Tongue (tissue), 2 donors: Measurements from ENCODE around the gene ARHGAP24. TPM values are rescaled to one million over a fixed set of nuclear protein-coding genes. Genes with fewer than 3 reads are reported as not detected.
"Not testable (repeated sequence)": the region's sequence is repeated elsewhere in the genome, so short reads cannot be mapped to it uniquely, and the experiment has no call there.

Experiments used
- DNase-seq: peaks from one replicate; pipeline ENCODE4 v3.0.0-alpha.2; 2015
- total RNA-seq: library from RNA; depleted of rRNA; stranded (reverse); fragments of >200 nt; gene quantifications from one replicate; pipeline ENCODE4 v1.2.3, GENCODE V29; 2014

The ARHGAP24 gene
- total RNA-seq, 1 donor from 2014 or later, result 112 TPM

- DNase-seq, result no peak
Observed at GRCh38 chr4:85864259-85865205, 389.6 kb downstream of the ARHGAP24 start.

DNA sequence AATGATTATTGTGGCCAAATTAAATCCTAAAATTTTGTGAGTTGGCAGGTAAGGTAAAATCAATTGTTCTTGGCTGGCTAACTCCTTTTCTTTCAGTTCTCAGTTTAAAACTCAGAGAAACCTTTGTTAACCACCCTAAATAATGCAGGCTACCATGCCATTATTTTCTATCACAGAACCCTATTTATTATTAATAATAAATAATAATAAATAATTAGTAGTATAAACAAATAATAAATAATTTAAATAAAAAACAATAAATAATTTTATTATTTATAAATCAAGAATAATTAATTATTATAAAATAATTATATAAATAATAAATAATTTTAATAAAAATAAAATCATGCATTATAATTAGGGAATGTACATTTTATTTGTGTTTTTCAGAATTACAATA is 390.3 kb downstream of the ARHGAP24 start:
- DNase-seq, result no peak

DNA sequence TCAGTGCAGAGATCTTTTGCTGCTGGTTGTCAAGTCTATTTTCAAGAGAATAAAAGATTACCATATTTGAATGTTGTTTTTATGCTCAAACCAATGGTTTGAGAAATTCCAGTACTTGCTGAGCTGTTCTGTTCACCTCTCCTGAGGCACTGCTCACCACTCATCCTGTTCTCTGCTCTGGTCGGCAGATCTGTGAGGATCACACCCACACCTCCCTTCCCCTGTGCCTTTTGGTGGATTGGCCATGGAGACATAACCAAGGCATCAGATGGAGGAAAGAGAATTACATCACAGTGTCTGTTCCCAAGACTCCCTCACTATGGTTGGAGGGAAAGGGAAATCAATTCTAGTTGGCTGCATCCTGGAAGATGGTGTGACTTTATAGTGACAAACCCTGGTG is 391.6 kb downstream of the ARHGAP24 start:
- DNase-seq, result no peak

DNA sequence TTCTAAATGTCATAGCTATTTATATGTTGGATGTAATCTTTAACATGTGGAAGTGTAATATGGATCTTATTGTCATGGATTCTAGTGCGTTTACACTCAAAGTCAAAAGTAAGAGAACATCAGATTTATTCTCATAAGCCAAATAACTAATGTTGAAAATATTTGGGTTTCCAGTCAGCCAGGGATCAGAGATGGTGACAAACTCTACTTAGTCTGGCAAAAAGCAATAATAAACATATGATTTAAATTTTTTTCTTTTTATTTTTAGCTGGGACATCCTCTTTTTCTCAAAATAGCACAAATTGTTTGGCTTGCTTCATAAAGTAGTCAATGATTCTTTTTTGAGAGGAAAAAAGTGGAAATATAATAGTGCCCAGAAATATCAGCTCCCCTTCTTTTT is 392.3 kb downstream of the ARHGAP24 start:
- no peak for DNase-seq

GRCh38 chr4:85869181-85869580 is 394.2 kb downstream of the ARHGAP24 start:
- DNase-seq, result no peak

GRCh38 chr4:85870298-85871083 is 395.5 kb downstream of the ARHGAP24 start:
- DNase-seq, result no peak

- no peak for DNase-seq
Observed at GRCh38 chr4:85873566-85873965, 398.6 kb downstream of the ARHGAP24 start.

- DNase-seq, result no peak
Observed at GRCh38 chr4:85879518-85879917, 404.6 kb downstream of the ARHGAP24 start.

DNA sequence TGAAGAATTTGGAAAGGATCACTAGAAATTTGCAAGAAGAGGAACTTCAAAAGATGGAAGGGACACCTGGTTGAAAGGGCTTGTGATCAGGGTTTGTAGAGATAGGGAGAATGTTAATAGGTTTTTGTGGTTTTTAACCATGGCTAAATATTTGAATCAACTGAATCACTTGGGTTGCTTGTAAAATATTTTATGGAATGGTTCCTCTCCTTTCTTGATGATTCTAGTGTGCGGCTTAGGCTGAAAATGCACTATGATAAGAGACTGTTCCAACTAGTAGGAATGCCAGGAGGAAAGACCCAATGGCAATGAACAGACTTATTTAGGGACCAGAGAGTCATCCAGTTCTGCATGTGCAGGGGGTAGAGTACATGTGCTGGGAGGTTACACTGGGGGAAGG is 408.2 kb downstream of the ARHGAP24 start:
- DNase-seq, result no peak

GRCh38 chr4:85884251-85884650 is 409.3 kb downstream of the ARHGAP24 start:
- DNase-seq, result no peak

GRCh38 chr4:85886665-85887064 is 411.7 kb downstream of the ARHGAP24 start:
- no peak for DNase-seq

GRCh38 chr4:85889314-85889713 is 414.4 kb downstream of the ARHGAP24 start:
- no peak for DNase-seq

GRCh38 chr4:85895755-85896154 is 420.8 kb downstream of the ARHGAP24 start:
- DNase-seq, result no peak

DNA sequence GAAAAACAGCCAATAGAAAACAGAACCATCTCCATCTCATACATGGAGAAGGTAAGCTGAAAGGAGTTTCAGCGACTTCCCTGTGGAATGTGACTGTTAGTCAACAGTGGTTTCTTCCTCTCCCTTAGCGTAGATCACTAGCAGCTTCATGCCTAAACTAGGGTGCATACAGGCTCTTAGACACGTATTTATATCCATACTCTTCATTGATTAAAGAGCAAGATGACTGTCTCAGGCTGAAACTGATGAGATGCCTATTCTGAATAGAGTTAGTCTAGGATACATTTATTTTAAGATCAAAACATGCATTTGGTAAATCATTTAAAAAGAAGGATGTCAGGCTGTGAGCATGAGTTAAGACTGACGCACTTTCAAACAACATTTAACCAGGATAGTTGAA is 423.3 kb downstream of the ARHGAP24 start:
- DNase-seq, result no peak

- no peak for DNase-seq
Observed at GRCh38 chr4:85901500-85901899, 426.6 kb downstream of the ARHGAP24 start.

DNA sequence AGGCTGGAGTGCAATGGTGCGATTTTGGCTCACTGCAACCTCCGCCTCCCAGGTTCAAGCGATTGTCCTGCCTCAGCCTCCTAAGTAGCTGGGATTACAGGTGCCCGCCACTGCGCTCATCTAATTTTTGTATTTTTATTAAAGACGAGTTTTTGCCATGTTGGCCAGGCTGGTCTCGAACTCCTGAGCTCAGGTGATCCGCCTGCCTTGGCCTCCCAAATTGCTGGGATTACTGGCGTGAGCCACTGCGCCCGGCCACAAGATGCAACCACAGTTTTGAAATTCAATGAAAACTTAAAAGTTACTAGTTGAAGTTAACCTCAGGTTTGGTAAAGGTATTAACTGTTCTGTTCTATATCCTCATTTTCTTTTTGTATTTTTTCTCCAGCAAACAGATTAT is 427.7 kb downstream of the ARHGAP24 start:
- DNase-seq, result not testable (repeated sequence)

GRCh38 chr4:85905761-85906160 is 430.8 kb downstream of the ARHGAP24 start:
- DNase-seq, result no peak

DNA sequence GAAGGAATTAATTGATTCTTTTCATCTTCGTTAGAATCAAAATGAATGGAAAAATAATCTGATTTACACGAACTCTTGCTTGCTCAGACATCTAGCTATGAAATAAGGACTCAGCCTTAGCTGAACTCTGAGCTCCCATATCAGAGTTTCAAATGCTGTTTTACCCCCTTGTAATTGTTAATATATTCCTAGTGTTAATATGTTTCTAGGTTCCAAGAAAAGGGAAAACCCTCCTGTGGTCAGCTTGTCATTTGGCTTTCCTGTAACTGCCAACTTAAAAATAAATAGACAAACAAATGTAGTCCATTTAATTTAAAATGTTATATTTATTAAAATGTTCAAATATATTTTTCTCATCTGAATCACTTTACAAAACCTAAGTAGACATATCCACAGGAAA is 432.1 kb downstream of the ARHGAP24 start:
- DNase-seq, result no peak

- no peak for DNase-seq
Observed at GRCh38 chr4:85909851-85910250, 434.9 kb downstream of the ARHGAP24 start.

DNA sequence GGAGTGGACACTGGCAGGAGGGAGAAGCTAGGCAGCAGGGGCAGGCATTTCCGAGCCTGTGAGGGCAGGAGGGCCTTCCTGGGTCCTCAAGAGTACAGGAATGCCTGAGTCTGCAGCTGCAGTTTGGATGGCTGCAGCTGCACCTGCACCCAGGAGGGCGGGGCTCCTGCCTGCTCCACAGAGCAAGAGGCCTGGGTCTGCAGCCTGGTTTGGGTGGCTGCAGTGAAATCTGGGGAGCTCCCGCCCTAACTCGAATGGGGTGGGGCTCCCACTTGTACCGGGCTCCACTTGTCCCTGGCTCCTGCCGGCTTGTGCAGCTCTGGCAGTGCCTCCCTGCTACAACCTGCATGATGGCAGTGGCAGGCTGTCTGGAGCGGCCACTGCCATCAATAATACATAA is 436.0 kb downstream of the ARHGAP24 start:
- no peak for DNase-seq

DNA sequence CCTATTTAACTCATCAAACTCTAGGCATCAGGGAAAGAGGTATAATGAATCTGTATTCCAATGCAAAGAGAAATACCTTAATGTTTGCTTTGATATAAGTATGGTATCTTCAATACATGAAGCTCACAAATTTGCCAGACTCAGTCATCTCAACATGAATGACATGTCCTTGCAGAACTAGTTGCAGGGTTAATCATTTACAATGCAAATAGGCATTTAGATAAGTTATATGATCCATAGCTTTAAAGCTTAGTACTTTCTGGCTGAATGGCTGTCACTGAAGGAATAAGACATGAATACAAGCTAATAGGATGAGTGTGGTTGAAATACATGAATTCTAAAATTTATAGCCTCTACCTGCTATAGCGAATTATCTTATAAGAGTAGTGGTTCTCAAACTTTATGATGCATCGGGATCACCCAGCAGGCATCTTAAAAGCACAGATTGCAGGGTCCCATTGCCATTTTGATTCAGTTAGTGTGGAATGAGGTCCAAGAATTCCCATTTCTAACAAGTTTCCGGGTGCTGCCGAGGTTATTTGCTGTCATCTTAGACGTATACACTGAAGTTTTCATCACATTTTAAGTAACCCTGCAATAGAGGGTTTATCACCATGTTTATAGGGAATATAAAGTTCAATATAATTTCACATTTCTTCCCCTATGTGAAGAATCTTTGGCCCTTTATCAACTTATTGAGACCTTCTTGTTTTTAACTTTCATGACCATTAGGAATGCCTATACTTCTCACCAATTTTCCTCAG is 439.2 kb downstream of the ARHGAP24 start:
- DNase-seq, result no peak

- DNase-seq, result not testable (repeated sequence)
Observed at GRCh38 chr4:85915570-85915969, 440.6 kb downstream of the ARHGAP24 start.
